Nephron progenitor cell (in vitro differentiated cells): Measurements from ENCODE around the gene OR5H14.
A peak's percentile ranks its signal among the peaks of the same experiment; 100 is the strongest.

Experiments
- DNase-seq: peaks from one replicate; pipeline ENCODE4 v3.0.0; 2021
- H3K27ac Mint-ChIP-seq: 2 replicates; pipeline ENCODE4 v1.8.0; 2021; ENCODE audit warnings: mild to moderate bottlenecking, moderate library complexity, mixed read lengths
- H3K27me3 Mint-ChIP-seq: 2 replicates; pipeline ENCODE4 v1.8.0; 2021; ENCODE audit warnings: mild to moderate bottlenecking, low read depth, mixed read lengths; ENCODE audit not compliant: poor library complexity
- H3K36me3 Mint-ChIP-seq: 2 replicates; pipeline ENCODE4 v1.8.0; 2021; ENCODE audit warnings: low read depth, mixed read lengths
- H3K4me1 Mint-ChIP-seq: 2 replicates; pipeline ENCODE4 v1.8.0; 2021; ENCODE audit warnings: mixed read lengths
- H3K4me3 Mint-ChIP-seq: 2 replicates; pipeline ENCODE4 v1.8.0; 2021; ENCODE audit warnings: mild to moderate bottlenecking, moderate library complexity, mixed read lengths
- H3K9me3 Mint-ChIP-seq: 2 replicates; pipeline ENCODE4 v1.8.0; 2021; ENCODE audit warnings: mild to moderate bottlenecking, moderate library complexity, mixed read lengths
- CTCF ChIP-seq: fragments of 200-600 bp; sonication (generic); IDR thresholded peaks from 2 replicates; pipeline ENCODE4 v1.5.0; 2021; ENCODE audit warnings: antibody characterized with exemption

Gene OR5H14

DNA sequence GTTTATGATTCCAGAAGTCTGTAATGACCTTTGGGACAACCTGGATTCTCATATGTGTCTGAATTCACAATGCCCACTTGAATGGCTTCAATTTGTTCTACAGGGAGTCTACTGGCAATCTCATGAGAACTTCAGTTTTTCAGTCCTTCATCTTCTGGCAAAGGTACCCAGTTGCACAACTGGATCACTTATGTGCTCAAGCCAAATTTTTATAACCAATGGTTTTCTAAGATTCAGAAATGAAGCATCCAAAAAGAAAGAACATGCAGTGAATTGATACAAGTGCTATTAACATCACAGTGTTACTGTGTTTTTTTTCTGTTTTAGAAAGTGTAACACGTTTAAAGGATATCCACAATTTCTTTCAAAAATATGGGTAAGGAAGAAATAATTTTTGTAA lies at the start of gene OR5H14:
TSS of gene OR5H14 (plus strand) at position 301 of the 400 bp plus-strand sequence. CDS start 1,907 bp downstream, outside the sequence.
- peaks cover 5% of the 10 kb centered on the region for H3K27me3 Mint-ChIP-seq
- no peaks in the 10 kb centered on the region for H3K9me3 Mint-ChIP-seq
- DNase-seq = no peak
- no peak for TF ChIP-seq CTCF
- H3K4me3 Mint-ChIP-seq = no peak within 1 kb of the TSS
- no peaks in the 10 kb centered on the region for H3K36me3 Mint-ChIP-seq
- no peak within 1 kb of the TSS for H3K27ac Mint-ChIP-seq
- no peaks in the 10 kb centered on the region for H3K4me1 Mint-ChIP-seq

- Mint-ChIP-seq H3K4me3 (no peak overlapping the region), H3K4me1 (peaks cover 5% of the 10 kb centered on the region), H3K27me3 (no peaks in the 10 kb centered on the region), H3K9me3 (no peaks in the 10 kb centered on the region), H3K36me3 (no peaks in the 10 kb centered on the region), H3K27ac (no peak overlapping the region)
- no peak for TF ChIP-seq CTCF
- DNase-seq = no peak
Measured at GRCh38 chr3:98099848-98100247, 47.4 kb upstream of the OR5H14 start.

DNA sequence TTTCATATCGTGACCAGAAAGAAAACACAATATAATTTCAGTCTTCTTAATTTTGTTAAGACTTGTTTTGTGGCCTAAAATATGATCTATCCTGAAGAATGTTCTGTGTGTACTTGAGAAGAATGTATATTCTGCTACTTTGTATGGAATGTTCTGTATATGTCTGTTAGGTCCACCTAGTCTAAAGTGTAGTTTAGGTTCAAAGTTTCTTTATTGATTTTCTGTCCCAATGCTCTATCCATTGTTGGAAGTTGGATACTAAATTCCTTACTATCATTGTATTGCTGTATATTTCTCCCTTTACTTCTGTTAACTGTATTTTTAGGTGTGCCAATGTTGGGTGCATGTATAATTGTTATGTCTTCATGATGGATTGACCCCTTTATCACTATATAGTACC lies 39.1 kb upstream of the OR5H14 start:
- H3K4me1 Mint-ChIP-seq = peaks cover 18% of the 10 kb centered on the region
- H3K36me3 Mint-ChIP-seq = no peaks in the 10 kb centered on the region
- peaks cover 3% of the 10 kb centered on the region for H3K27me3 Mint-ChIP-seq
- H3K9me3 Mint-ChIP-seq = peaks cover 19% of the 10 kb centered on the region
- no peak for DNase-seq
- no peak for TF ChIP-seq CTCF
- no peak overlapping the region for H3K4me3 Mint-ChIP-seq
- H3K27ac Mint-ChIP-seq = no peak overlapping the region

GRCh38 chr3:98109807-98110549 lies 37.3 kb upstream of the OR5H14 start:
- Mint-ChIP-seq H3K27me3 (peaks cover 3% of the 10 kb centered on the region), H3K9me3 (peaks cover 19% of the 10 kb centered on the region), H3K4me1 (peaks cover 18% of the 10 kb centered on the region), H3K36me3 (no peaks in the 10 kb centered on the region), H3K27ac (peak overlapping the region; percentile 76), H3K4me3 (peak overlapping the region; percentile 5)
- peak; percentile 8 for DNase-seq
- no peak for TF ChIP-seq CTCF

DNA sequence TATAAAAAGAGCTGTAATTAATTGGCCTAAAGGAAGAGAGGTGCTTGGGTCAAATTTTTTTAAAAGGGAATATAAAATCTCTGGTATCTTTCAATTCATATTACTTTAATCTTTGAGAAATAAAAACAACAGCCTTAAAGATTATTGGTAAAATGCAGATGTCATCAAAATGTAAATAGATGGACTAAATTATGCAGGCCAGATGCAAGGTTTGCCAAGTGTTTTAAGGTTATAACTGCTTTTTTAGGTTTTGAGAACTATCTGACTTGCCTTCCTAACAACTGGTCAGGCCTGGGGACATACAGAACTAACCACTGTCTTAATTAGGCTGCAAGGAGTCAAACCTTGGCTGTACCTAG lies 36.8 kb upstream of the OR5H14 start:
- peaks cover 19% of the 10 kb centered on the region for H3K9me3 Mint-ChIP-seq
- DNase-seq = no peak
- H3K4me3 Mint-ChIP-seq = peak overlapping the region; percentile 5
- no peaks in the 10 kb centered on the region for H3K36me3 Mint-ChIP-seq
- peak overlapping the region; percentile 76 for H3K27ac Mint-ChIP-seq
- peaks cover 18% of the 10 kb centered on the region for H3K4me1 Mint-ChIP-seq
- H3K27me3 Mint-ChIP-seq = peaks cover 3% of the 10 kb centered on the region
- no peak for TF ChIP-seq CTCF

DNA sequence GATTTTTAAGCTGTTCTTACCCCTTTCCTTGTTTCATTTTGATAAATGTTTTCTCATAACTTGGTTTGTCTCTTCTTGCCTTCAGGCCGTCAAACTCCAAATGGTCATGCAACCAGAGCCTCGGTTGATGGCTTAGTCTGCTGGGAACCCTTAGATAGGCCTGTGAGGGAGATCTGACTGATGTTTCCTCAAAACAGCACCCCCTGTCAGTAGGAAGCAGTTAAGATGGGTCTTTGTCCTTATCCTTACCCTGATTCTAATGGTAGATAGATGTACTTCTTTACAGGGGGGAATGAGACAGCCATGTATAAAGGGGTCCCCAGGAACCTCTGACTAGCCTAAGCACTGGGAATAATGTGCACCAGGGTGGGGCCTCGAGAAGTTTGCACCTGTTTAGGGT lies 33.0 kb upstream of the OR5H14 start:
- no peak for TF ChIP-seq CTCF

More for the DNA sequence above, 33.0 kb upstream of the OR5H14 start:
- Mint-ChIP-seq H3K4me3 (no peak overlapping the region), H3K27me3 (no peaks in the 10 kb centered on the region), H3K27ac (no peak overlapping the region), H3K36me3 (no peaks in the 10 kb centered on the region), H3K4me1 (peaks cover 14% of the 10 kb centered on the region), H3K9me3 (peaks cover 25% of the 10 kb centered on the region)
- DNase-seq = no peak
